Measurements from ENCODE around the gene ZBTB33. TPM values are rescaled to one million over a fixed set of nuclear protein-coding genes. Genes with fewer than 3 reads are reported as not detected.

ZBTB33 gene
- polyA plus RNA-seq, 1 donor from 2014 or later = 20.2 TPM

DNA sequence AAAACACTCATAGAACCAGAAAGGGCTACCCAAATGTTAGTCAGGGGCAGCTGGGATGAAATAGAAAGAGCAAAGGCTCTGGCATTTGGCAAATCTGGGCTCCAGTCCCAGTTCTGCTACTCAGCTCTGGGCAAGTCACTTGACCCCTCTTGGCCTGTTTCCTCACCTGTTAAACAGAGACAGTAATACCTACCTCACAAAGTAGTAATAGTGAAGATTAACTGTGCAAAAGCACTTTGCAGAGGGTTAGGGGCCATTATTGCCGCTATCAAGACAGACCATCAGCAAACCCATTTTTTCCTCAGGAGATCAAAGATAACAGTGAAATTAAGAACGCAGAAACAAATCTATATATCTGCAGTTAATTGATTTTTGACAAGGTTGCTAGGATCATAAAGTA lies 20.6 kb downstream of the ZBTB33 start:
- no peaks in the 10 kb centered on the region for H4K20me1 ChIP-seq (ENCODE audit: insufficient read depth)
- no peak overlapping the region for H3K4me2 ChIP-seq (ENCODE audit: low read length)
- H3K9me3 ChIP-seq (ENCODE audit: low read length) = no peaks in the 10 kb centered on the region
- H3K27me3 ChIP-seq (ENCODE audit: insufficient read depth, low read depth, low read length) = no peaks in the 10 kb centered on the region
- H3K9ac ChIP-seq (ENCODE audit: low read length) = no peak overlapping the region
- H3K79me2 ChIP-seq (replicated peaks; ENCODE audit: insufficient read depth, low read length) = no peaks in the 10 kb centered on the region
- H3K4me3 ChIP-seq (ENCODE audit: low read length) = no peak overlapping the region
- TF ChIP-seq TAF1 (IDR thresholded peaks at IDR 0.05; ENCODE audit: low read depth) = no peak
- TF ChIP-seq SMC3 (conservative IDR thresholded peaks at IDR 0.05; ENCODE audit: poor library complexity) = no peak
- TF ChIP-seq, protein P1, sequence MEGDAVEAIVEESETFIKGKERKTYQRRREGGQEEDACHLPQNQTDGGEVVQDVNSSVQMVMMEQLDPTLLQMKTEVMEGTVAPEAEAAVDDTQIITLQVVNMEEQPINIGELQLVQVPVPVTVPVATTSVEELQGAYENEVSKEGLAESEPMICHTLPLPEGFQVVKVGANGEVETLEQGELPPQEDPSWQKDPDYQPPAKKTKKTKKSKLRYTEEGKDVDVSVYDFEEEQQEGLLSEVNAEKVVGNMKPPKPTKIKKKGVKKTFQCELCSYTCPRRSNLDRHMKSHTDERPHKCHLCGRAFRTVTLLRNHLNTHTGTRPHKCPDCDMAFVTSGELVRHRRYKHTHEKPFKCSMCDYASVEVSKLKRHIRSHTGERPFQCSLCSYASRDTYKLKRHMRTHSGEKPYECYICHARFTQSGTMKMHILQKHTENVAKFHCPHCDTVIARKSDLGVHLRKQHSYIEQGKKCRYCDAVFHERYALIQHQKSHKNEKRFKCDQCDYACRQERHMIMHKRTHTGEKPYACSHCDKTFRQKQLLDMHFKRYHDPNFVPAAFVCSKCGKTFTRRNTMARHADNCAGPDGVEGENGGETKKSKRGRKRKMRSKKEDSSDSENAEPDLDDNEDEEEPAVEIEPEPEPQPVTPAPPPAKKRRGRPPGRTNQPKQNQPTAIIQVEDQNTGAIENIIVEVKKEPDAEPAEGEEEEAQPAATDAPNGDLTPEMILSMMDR (IDR thresholded peaks at IDR 0.05; ENCODE audit: poor library complexity, severe bottlenecking) = no peak
- no peak overlapping the region for H3K27ac ChIP-seq (ENCODE audit: low read length)
- H3F3A ChIP-seq (ENCODE audit: insufficient read depth, low read length, poor library complexity, severe bottlenecking) = no peaks in the 10 kb centered on the region
- H2AFZ ChIP-seq (ENCODE audit: low read depth, low read length) = no peak overlapping the region
- H3K36me3 ChIP-seq (ENCODE audit: insufficient read depth, low read length) = no peaks in the 10 kb centered on the region
- no peaks in the 10 kb centered on the region for H3K9me2 ChIP-seq (ENCODE audit: insufficient read depth, low read length)

DNA sequence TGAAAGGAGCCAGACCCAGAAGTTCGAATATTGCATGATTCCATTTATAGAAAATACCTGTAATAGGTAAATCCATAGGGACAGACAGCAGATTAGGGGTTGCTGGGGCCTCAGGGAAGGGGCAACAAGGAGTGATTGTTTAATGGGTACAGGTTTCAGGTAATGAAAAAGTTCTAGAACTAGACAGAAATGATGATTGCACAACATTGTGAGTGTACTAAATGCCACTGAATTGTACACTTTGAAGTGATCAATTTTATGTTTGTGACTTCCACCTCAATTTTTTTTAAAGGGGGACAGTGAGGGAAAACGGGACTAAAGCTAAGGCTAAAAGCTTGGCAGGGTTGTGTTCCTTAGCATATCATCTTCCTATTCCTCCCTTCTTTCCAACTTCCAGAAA lies 23.5 kb downstream of the ZBTB33 start:
- H3K9me2 ChIP-seq (ENCODE audit: insufficient read depth, low read length) = no peaks in the 10 kb centered on the region
- no peak overlapping the region for H2AFZ ChIP-seq (ENCODE audit: low read depth, low read length)
- no peak for TF ChIP-seq TAF1 (IDR thresholded peaks at IDR 0.05; ENCODE audit: low read depth)
- no peaks in the 10 kb centered on the region for H3K9me3 ChIP-seq (ENCODE audit: low read length)
- no peak overlapping the region for H3K4me3 ChIP-seq (ENCODE audit: low read length)
- no peaks in the 10 kb centered on the region for H3K27me3 ChIP-seq (ENCODE audit: insufficient read depth, low read depth, low read length)
- no peaks in the 10 kb centered on the region for H3F3A ChIP-seq (ENCODE audit: insufficient read depth, low read length, poor library complexity, severe bottlenecking)
- no peak overlapping the region for H3K27ac ChIP-seq (ENCODE audit: low read length)
- H3K79me2 ChIP-seq (replicated peaks; ENCODE audit: insufficient read depth, low read length) = no peaks in the 10 kb centered on the region
- H4K20me1 ChIP-seq (ENCODE audit: insufficient read depth) = no peaks in the 10 kb centered on the region
- H3K36me3 ChIP-seq (ENCODE audit: insufficient read depth, low read length) = no peaks in the 10 kb centered on the region
- no peak overlapping the region for H3K9ac ChIP-seq (ENCODE audit: low read length)
- H3K4me2 ChIP-seq (ENCODE audit: low read length) = no peak overlapping the region

DNA sequence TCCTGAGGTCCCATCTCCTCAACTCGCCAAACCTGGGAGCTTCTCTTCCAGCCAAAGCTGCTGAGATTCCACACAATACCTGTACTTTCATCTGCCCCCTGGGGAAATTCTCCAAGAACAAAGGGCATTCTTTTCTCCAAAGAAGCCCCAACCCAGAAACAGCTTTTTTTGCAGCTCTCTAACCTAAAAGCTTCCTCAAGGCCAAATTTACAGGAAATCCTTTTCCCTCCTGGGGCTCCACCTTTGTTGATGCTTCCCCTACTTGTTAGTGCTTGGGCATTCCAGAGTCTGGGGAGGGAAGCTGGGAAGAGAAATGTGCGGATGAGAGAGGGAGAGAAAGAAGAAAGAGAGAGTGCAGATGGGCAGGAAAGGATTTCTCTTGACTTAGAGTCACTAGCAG lies 24.3 kb downstream of the ZBTB33 start:
- H3K27ac ChIP-seq (ENCODE audit: low read length) = no peak overlapping the region
- TF ChIP-seq EP300 (conservative IDR thresholded peaks at IDR 0.05; ENCODE audit: poor library complexity, severe bottlenecking) = no peak
- TF ChIP-seq POLR2AphosphoS5 (IDR thresholded peaks at IDR 0.05) = no peak
- TF ChIP-seq, protein P2, sequence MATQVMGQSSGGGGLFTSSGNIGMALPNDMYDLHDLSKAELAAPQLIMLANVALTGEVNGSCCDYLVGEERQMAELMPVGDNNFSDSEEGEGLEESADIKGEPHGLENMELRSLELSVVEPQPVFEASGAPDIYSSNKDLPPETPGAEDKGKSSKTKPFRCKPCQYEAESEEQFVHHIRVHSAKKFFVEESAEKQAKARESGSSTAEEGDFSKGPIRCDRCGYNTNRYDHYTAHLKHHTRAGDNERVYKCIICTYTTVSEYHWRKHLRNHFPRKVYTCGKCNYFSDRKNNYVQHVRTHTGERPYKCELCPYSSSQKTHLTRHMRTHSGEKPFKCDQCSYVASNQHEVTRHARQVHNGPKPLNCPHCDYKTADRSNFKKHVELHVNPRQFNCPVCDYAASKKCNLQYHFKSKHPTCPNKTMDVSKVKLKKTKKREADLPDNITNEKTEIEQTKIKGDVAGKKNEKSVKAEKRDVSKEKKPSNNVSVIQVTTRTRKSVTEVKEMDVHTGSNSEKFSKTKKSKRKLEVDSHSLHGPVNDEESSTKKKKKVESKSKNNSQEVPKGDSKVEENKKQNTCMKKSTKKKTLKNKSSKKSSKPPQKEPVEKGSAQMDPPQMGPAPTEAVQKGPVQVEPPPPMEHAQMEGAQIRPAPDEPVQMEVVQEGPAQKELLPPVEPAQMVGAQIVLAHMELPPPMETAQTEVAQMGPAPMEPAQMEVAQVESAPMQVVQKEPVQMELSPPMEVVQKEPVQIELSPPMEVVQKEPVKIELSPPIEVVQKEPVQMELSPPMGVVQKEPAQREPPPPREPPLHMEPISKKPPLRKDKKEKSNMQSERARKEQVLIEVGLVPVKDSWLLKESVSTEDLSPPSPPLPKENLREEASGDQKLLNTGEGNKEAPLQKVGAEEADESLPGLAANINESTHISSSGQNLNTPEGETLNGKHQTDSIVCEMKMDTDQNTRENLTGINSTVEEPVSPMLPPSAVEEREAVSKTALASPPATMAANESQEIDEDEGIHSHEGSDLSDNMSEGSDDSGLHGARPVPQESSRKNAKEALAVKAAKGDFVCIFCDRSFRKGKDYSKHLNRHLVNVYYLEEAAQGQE (IDR thresholded peaks at IDR 0.05; ENCODE audit: borderline replicate concordance) = no peak
- TF ChIP-seq EZH2 (IDR thresholded peaks at IDR 0.05; ENCODE audit: borderline replicate concordance, insufficient read depth, low read length, poor library complexity, severe bottlenecking) = no peak
- TF ChIP-seq TAF1 (IDR thresholded peaks at IDR 0.05; ENCODE audit: low read depth) = no peak
- TF ChIP-seq MXI1 (conservative IDR thresholded peaks at IDR 0.05; ENCODE audit: poor library complexity, severe bottlenecking) = no peak
- TF ChIP-seq, protein P1 (IDR thresholded peaks at IDR 0.05; ENCODE audit: poor library complexity, severe bottlenecking) = no peak
- TF ChIP-seq SMC3 (conservative IDR thresholded peaks at IDR 0.05; ENCODE audit: poor library complexity) = no peak
- H3K9me3 ChIP-seq (ENCODE audit: low read length) = no peaks in the 10 kb centered on the region
- H3K4me2 ChIP-seq (ENCODE audit: low read length) = no peak overlapping the region
- H2AFZ ChIP-seq (ENCODE audit: low read depth, low read length) = no peak overlapping the region
- no peak overlapping the region for H3K9ac ChIP-seq (ENCODE audit: low read length)
- no peaks in the 10 kb centered on the region for H3K27me3 ChIP-seq (ENCODE audit: insufficient read depth, low read depth, low read length)
- H4K20me1 ChIP-seq (ENCODE audit: insufficient read depth) = no peaks in the 10 kb centered on the region
- no peaks in the 10 kb centered on the region for H3K79me2 ChIP-seq (replicated peaks; ENCODE audit: insufficient read depth, low read length)
- H3K4me3 ChIP-seq (ENCODE audit: low read length) = no peak overlapping the region
- H3K36me3 ChIP-seq (ENCODE audit: insufficient read depth, low read length) = no peaks in the 10 kb centered on the region
- no peaks in the 10 kb centered on the region for H3K9me2 ChIP-seq (ENCODE audit: insufficient read depth, low read length)
- no peaks in the 10 kb centered on the region for H3F3A ChIP-seq (ENCODE audit: insufficient read depth, low read length, poor library complexity, severe bottlenecking)
